GM21423 (cell line): ENCODE data around the gene KRTCAP2.

Experiments
- ATAC-seq: cut with Tn5 transposase; IDR thresholded peaks from one replicate; pipeline ENCODE4 v1.9.1; 2021; ENCODE audit warnings: mild to moderate bottlenecking, moderate library complexity; ENCODE audit not compliant: unreplicated experiment

Gene KRTCAP2

DNA sequence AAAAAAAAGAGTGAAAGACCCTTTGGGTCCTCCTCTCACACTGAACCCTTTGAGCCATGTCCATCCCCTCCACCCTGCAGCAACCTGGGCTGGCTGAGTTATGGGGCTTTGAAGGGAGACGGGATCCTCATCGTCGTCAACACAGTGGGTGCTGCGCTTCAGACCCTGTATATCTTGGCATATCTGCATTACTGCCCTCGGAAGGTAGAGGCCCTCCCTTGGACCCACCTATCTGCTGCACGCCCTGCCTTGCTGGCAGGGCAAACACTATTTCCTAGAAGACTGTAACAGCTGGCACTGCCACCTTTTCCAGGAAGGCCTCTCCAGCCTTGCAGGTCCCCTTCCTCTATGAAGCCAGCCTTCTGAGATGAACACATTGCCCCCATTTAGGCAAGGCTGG, 36.4 kb downstream of the KRTCAP2 start:
- ATAC-seq = no peak

DNA sequence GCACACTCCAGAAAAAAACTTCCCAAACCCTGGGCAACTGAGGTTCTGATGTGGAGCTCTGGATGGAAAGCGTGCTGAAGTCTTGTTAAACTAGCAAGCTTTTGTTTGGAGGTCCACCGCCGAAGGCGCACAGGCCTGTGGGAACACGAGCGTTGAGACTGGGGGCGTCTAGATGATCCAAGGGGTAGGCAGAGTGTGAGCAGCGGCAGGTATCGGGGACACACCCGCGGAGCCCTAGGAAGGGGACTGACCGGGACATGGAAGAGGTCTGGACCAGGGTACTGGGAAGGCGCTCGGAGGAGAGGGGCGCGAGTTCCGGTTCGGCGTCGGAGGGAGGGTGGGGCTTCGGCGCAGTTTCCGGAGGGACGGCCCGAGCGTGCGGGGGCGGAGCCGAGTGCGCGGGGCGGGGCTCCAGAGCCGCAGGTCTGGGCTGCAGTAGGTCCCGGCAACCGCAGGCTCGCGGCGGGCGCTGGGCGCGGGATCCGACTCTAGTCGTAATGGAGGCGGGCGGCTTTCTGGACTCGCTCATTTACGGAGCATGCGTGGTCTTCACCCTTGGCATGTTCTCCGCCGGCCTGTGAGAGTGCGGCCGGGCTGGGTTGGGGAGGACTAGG, 37.6 kb downstream of the KRTCAP2 start, which contains the start of gene SLC50A1:
TSS of gene SLC50A1 (plus strand) at position 438 of the 614 bp plus-strand sequence. CDS start at position 498, 60 bp downstream.
- ATAC-seq = peak; percentile 85

DNA sequence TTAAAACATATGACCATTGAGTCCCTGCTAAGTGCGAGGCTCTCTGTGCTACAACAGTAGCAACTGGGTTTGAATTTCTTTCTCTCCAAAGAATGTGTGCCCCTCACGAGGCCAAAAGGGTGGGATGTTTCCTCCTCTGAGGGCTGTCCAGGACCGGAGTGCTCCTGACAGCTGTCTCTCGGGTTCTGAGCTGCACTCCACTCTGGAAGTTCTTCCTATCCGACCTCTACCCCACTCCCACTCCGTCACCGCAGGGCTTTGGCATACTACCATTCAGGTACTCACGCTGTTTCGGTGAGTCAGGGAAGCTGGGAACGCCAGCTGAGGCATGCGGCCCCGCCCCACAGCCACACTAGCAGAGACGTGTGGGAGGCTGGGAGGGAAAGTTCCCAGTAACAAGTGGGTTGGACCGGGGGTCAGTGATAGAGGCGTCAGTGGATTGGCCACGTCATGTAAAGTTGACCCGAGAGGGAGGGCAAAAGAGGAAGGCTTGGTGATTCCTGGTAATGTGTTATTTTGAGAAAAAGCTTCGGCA, 38.2 kb downstream of the KRTCAP2 start:
- ATAC-seq = no peak

DNA sequence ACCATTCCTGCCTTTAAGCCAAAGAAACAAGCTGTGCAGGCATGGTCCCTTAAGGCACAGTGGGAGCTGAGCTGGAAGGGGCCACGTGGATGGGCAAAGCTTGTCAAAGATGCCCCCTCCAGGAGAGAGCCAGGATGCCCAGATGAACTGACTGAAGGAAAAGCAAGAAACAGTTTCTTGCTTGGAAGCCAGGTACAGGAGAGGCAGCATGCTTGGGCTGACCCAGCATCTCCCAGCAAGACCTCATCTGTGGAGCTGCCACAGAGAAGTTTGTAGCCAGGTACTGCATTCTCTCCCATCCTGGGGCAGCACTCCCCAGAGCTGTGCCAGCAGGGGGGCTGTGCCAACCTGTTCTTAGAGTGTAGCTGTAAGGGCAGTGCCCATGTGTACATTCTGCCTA, 38.8 kb downstream of the KRTCAP2 start:
- no peak for ATAC-seq

DNA sequence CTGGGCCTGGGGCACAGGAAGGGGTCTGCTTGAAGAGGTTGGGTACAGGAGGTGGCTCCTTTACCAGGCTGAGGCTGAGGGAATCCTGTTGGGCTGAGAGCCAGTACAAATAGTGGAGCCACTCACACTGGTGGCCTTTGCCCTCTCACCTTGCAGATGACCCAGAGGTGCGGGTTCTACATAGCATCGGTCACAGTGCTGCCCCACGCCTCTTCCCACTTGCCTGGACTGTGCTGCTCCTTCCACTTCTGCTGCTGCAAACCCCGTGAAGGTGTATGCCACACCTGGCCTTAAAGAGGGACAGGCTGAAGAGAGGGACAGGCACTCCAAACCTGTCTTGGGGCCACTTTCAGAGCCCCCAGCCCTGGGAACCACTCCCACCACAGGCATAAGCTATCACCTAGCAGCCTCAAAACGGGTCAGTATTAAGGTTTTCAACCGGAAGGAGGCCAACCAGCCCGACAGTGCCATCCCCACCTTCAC, 39.3 kb downstream of the KRTCAP2 start:
- no peak for ATAC-seq

DNA sequence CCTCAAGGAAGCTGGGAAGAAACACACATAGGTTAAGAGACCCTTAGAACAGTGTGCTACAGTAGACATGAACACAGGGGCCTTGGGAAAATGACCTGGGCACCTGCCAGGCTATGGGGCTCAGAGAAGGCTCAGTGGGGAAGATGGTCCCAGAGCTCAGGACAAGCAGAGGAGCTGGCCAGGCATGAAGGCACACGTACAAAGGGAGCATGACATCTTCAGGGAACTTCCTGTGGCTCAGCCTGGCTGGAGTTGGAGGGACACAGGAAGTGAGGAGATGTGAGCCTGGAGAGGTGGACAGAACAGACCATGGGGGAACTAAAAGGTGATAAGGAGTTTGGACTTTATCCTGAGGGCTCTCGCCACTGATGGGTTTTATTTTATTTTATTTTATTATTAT, 41.2 kb downstream of the KRTCAP2 start:
- ATAC-seq = no peak

DNA sequence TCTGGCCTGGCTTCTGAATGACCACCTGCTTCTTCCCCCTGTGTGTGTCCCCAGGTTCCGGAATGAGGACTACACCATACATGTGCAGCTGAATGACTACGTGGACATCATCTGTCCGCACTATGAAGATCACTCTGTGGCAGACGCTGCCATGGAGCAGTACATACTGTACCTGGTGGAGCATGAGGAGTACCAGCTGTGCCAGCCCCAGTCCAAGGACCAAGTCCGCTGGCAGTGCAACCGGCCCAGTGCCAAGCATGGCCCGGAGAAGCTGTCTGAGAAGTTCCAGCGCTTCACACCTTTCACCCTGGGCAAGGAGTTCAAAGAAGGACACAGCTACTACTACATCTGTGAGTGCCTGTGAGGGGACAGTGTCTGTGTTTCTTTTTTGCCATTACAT, 41.8 kb downstream of the KRTCAP2 start:
- ATAC-seq = no peak

DNA sequence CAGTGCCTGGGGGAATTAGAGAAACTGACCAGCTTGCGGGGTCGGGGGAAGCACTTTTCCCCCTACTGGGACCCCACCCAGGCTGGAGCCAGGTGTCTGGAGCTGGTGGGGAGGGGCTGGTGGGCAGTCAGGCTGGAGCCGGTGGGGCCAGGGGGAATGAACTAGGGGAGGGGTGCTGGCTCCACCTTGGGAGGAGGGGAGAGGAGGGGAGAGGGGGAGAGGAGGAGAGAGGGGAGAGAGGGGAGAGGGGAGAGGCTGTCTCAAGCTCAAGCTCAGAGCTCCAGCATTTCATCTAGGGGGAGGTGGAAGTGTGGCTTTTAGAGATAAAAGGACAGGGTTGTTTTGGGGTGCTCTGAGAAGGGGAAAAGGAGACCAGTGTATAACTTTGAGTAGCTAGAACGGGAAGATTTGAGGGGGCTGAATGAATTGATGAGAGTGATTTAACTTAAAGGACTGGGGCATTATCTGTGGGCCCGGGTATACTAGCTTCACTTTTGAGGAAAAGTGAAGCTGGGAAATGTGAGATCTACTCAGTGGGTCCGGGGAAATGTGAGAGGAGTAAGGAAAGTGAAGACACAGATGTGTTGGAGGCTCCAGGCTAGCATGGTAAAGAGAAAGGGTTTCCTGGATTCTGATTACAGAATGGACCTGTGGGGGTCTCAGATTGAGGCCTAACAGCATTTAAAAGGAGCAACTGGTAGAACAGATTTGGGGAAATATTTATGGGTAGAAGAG, 42.7 kb downstream of the KRTCAP2 start:
- ATAC-seq = no peak

DNA sequence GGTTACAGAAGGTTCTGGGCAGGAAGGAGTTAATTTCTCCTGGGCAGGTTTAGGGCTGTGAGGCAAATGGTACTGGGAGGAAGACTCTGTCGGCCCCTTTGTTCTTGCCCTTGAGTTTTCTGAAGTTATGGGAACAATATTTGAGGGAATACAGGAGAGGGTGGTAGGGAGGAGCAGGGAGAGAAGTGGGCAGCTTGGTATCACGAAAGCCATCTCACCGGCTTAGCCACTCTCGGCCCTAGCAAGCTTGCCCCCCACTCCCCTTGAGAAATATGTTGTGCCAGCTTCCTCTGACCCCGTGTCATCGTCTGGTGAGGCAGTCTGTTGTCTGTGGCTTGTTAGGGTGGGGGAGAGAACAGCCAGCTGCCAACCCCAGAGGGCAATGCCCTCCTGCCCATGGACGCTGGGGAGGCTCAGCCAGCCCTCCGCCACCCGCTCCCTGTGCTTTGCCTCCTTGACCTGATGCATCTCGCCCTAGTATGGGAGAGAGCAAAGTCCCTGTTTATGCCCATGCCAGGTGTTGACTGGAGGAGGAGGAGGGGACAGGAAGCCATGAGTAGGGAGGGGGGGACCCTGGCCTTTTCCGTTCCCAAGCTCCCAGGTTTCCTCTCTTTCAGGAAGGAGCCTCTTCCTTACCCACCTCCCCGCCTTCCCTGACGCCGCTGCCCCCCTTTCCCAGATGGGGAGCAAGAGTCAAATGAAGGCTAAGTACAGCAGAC, 44.2 kb downstream of the KRTCAP2 start:
- no peak for ATAC-seq

DNA sequence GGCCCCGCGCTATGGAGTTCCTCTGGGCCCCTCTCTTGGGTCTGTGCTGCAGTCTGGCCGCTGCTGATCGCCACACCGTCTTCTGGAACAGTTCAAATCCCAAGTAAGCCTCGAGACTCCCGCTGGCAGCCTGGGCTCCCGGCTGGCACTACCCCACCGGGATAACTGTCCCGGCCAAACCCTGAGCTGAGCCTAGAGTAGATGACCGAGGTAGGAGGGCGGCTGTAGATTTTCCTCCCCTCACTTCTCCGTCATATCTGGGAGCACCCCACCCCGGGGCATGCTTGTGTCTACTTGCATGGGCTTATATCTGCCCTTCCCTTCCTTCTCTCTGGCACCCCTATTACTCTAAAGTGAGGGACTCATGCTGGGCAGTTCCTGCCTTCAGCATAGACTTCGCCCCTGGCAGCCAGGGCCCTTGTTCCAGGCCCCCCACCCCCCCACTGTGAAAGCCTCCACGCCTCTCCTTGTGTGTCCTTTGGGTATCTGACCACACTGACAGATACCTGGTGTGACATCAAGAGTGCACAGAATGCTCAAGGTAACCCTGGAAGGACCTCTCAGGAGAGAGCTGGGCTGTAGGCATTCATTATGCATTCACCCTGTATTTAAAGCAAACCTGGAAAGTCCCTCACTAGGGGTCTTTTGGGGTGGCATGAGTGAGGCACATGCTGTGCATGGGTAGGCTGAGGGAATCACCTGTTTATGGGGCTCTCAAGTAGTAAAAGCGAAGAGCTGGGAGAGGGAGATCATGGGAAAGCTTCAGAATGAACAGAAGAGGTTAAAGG, 44.9 kb downstream of the KRTCAP2 start:
- ATAC-seq = no peak

DNA sequence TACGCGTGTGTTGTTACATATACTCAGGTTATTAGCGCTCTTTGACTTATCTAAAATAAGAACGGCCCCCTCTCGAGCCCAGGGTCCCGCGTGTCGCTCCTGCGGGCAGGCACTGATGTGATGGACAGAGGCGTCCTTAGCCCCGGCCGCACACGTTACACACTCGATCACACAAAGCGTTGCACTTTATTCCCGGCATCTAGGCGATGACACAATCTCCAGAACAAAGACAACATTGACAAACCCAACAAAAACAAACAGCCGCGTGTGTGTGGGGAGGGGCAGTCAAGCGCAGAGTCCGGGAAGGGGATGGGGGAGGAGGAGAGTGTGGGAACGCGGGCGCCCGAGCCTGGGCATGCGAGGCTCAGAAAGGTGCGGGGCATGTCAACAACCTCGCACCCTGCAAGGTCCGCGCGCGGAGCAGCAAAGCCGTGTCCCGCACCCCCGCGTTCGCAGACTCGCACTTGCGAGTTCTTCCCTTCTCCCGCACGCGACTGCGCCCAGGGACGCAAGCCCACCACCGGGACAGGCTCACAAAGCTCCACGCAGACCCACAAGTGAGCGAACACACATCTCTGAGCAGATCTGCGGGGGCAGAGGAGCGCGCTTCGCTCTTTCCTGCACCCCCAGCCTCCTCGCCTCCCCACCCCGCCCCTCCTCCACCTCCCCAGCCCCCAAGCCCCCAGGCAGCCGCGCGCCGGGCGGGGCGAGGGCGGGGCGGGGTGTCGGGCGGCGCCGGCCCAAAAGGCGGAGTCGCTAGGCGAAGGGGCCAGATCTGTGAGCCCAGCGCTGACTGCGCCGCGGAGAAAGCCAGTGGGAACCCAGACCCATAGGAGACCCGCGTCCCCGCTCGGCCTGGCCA, 45.8 kb downstream of the KRTCAP2 start, which contains the start of gene EFNA1:
TSS of gene EFNA1 (plus strand) at position 772 of the 862 bp plus-strand sequence. CDS start 102 bp downstream, outside the sequence.
- no peak for ATAC-seq

DNA sequence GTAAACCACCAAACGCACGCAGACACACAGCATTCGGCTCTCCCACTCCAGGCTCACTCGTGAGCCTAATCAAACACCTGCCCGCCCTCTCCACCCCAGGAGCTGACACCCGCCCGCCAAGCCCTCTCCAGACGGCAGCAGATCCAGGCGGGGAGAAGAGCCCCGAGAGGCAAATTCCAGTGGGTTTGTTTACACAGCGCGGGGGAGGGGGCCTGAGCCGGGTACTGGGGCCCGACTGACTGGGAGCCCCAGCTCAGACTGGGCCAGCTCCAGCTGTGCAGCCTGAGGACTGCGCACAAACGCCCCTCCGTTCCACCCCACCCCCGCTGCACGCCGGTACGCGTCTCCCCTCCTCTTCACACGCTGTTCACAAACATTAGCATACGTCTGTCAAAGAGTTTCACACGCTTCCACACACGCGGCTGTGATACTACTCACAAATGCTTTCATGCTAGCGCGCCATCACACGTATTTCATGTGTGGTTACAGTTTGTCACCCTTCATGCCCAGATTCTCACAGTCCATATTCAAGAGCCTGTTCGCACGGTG, 46.5 kb downstream of the KRTCAP2 start:
- ATAC-seq = no peak

DNA sequence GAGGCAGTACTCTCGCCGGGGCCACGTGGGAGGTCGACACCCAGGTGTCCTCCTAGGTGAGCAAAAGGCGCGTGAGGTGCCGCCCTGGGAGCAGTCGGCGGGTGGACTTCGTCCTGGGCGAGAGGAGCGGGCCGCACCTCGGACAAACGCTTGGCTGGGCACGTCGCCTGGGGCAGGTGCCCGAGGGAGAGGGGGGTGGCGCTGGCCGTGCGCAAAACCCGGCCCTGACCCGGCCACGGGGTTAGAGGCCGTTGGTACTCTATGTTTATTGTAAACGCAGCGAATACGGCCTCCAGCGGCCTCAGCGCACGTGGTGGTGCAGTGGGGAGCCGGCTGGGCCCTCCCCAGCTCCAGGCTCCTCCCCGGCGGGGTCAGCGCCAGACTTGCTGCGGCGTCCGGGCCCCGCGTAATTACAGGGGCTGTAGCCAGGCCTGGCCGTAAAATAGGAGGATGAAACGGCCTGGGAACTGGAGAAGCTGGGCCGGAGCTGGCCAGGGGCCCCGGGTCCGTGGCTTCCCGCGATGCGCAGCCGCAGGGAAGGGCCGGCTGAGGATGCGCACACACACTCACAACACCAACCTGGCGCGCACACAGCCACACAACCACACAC, 47.1 kb downstream of the KRTCAP2 start:
- no peak for ATAC-seq

DNA sequence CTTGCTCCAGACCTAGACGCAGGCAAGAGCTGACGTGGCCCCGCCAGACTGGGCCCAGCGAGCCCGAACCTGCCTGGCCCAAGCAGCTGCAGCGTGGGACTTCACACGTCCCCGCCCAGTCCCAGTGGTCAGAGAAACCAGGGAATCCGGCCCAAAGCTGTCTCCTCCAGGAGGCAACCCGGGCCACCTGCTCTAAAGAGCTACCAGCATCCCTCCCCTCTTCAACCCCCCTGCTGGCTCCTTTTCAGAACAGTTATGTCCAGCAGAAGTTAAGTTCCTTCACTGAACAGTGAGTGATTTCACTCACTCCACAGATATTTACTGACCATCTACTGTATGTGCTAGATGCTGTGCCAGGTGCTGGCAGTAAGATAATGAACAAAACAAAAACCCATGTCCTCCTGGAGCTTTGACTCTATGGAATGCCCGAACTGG, 47.6 kb downstream of the KRTCAP2 start:
- ATAC-seq = no peak

DNA sequence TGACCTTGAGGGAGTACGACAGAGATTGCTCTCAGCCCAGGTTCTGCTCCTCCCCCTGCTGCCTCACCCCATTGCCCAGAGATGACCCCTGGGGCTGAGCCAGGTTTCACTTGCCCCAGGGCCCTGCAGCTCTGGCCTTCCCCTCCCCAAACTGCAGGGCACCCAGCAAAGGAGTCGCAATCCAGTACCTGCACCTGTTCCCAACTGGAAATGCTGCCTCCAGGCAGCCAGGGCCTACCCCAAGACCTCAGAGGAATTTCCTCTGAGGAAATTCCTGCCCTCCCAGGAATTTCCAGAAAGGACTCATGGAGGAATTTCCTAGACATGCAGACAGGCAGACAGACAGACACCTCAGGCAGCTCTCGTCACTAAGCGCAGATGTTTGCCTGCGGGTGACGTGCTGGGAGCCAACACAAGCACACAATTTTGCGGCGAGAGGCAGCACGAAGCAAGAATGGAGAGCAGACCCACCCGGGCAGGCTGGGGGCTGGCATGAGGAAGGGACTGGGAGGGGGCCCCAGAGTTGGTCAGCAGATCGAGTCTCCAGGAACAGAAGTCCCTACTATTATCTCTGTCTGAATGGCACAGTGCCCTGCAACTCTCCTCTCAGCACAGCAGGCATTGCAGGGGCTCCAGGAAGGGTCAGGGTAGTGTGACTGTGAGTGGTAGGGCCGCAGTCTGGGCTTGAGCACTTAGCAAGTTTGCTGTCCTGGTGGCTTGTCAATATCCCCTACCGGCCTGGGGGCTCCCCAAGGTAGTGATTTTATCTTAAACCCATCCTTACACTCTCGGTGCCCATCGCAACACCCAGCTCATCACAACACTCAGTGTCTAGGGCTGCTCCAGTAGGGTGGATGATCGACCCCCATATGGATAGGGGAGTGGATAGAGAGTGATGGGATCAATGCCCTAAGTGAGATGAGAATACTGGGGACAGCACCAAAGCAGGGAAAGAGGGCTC, 48.3 kb downstream of the KRTCAP2 start:
- no peak for ATAC-seq

DNA sequence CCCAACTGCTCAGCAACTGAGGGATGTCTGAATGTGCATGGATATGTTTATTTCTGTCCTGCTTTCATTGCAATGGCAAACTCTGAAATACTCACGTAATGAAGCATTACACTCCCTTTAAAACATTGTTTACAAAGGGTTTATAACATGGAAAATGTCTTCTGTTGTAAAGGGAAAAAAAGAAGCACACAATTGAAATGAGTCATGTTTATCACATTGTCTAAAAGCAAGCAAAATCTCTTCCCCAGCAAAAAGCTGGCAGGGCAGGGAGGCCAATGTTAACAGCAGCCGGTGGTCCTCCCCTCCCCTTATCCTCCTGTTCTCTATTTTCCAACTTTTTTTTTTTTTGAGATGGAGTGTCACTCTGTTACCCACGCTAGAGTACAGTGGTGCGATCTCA, 49.3 kb downstream of the KRTCAP2 start:
- no peak for ATAC-seq

DNA sequence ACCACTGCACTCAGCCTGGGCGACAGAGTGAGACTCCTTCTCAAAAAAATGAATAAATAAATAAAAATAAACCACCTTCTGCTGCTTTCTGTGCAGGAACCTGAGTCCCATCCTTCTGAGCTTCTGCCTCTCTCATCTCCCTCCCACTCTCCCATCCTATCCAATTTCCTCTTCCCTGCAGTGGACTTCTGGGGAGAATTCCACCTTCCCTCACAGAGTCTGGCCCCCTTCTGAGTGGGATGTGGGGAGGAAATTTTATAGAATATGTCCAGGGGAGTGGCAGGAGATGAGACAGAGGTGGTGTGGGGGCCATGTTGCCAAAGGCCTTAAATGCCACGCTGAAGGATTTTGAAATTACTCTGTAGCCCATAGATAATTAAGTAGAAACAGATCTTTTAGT, 50.8 kb downstream of the KRTCAP2 start:
- ATAC-seq = no peak

DNA sequence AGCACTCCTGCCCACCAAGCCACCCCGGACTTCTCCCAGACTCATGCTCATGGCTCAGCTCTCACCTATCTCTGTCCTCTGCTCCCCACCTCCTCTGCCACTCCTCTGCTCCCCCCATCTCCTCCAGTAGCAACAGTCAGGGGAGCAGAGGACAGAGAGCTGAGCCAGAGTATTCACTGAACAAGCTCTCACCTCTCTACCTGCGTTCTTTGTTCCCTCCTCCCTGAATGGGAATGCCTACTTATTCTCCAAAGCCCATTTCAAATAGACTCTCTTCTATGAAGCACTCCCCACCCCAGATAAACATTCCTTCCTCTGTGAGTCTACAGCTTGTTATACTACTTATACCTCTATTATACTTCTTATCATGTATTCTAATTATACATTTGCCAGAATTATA, 51.9 kb downstream of the KRTCAP2 start:
- no peak for ATAC-seq
